ENCODE data around the gene C19orf44. TPM values are rescaled to one million over a fixed set of nuclear protein-coding genes. Genes with fewer than 3 reads are reported as not detected.

C19orf44 gene
- total RNA-seq, 1 donor: 7.9 TPM

DNA sequence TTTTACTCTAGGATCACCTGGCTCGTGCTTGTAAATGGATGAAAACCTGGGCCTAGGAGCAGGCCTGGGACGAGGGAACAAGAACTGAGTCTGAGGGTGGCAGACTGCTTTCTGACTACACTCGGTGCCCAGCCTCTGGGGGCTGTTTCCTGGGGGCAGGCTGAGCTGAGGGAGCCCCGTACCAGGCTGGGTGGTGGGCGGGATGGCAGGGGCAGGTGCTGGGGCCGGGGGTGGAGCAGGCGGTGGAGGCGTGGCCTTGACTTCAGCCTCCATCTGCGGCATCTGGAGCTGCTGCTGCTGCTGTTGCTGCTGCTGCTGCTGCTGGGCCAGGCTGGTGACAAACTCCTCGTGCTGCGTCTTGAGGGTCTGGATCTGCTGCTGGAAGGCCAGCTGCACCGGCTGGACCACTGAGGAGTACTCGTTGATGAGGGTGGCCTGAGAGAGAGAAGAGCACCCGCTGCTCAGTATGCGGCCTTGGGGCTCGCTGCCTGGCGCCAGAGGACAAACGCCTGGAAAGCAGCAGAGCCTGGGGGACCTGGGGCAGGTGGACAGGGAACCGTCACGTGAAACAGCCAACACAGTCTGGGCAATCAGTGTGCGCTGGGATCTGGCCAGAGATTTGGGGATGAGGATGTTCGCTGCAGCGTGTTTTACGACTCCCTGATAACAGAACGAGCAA, 33.4 kb downstream of the C19orf44 start:
- TF ChIP-seq, protein P1, sequence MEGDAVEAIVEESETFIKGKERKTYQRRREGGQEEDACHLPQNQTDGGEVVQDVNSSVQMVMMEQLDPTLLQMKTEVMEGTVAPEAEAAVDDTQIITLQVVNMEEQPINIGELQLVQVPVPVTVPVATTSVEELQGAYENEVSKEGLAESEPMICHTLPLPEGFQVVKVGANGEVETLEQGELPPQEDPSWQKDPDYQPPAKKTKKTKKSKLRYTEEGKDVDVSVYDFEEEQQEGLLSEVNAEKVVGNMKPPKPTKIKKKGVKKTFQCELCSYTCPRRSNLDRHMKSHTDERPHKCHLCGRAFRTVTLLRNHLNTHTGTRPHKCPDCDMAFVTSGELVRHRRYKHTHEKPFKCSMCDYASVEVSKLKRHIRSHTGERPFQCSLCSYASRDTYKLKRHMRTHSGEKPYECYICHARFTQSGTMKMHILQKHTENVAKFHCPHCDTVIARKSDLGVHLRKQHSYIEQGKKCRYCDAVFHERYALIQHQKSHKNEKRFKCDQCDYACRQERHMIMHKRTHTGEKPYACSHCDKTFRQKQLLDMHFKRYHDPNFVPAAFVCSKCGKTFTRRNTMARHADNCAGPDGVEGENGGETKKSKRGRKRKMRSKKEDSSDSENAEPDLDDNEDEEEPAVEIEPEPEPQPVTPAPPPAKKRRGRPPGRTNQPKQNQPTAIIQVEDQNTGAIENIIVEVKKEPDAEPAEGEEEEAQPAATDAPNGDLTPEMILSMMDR (IDR thresholded peaks at IDR 0.05; ENCODE audit: insufficient read depth, low read length): no peak
- no peak for DNase-seq (ENCODE audit: low read depth)
- no peak overlapping the region for H3K4me3 ChIP-seq (ENCODE audit: low read depth, low read length)

DNA sequence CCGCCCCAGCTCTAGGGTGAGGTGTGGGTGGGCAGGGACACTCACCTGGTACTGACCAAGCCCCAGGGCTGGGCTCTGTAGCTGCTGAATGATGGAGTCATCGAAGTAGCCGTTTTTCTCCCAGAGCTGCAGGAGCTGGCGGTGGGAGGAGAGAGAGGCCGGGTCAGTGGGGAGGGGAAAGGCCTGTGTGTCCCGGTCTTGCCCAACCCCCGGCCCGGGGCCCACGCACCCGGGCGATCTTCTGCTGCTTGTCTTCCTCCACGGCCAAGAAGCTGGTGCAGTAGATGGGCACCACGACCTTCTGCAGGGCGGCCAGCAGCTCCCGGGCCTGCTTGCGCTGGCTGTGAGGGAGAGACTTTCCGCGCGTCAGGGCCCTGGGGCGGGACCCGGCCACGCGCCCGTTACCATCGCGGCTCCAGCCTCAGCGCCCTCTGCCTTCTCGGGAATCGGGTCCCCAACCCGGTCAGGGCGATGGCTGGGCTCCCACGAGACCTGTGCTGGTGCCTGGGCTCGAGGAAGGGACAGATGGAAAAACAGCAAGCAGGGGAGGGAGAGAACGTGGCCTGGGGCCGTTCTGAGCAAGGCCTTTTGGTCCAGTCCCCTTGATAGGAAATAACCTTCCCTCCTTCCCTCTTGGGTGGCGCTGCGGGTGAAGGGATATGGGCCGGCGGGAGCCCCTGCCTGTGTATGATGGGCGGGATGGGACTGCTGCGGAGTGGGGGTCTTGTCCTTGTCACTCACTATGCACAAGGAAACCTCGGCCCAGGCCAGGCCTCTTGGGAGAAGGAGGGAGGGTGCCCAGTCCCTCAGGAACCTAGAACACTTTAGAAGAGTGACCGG, 34.6 kb downstream of the C19orf44 start:
- no peak for DNase-seq (ENCODE audit: low read depth)
- H3K4me3 ChIP-seq (ENCODE audit: low read depth, low read length): no peak overlapping the region
- TF ChIP-seq, protein P1 (IDR thresholded peaks at IDR 0.05; ENCODE audit: insufficient read depth, low read length): no peak

DNA sequence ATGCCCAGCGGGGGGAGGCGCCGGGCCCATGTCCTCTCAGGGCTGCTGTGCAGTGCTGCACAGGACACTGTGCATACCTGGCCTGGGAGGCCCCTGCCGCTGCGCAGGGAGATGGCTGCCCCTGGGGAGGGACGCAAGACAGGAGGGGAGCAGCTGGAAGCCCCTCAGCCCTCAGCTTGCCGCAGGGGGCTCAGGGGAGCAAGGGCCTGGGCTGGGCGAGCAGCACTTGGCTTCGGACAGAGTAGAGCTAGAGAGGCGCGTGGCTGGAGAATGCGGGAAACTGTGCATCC, 35.1 kb downstream of the C19orf44 start:
- DNase-seq (ENCODE audit: low read depth): no peak
- no peak overlapping the region for H3K4me3 ChIP-seq (ENCODE audit: low read depth, low read length)
- TF ChIP-seq, protein P1 (IDR thresholded peaks at IDR 0.05; ENCODE audit: insufficient read depth, low read length): no peak

DNA sequence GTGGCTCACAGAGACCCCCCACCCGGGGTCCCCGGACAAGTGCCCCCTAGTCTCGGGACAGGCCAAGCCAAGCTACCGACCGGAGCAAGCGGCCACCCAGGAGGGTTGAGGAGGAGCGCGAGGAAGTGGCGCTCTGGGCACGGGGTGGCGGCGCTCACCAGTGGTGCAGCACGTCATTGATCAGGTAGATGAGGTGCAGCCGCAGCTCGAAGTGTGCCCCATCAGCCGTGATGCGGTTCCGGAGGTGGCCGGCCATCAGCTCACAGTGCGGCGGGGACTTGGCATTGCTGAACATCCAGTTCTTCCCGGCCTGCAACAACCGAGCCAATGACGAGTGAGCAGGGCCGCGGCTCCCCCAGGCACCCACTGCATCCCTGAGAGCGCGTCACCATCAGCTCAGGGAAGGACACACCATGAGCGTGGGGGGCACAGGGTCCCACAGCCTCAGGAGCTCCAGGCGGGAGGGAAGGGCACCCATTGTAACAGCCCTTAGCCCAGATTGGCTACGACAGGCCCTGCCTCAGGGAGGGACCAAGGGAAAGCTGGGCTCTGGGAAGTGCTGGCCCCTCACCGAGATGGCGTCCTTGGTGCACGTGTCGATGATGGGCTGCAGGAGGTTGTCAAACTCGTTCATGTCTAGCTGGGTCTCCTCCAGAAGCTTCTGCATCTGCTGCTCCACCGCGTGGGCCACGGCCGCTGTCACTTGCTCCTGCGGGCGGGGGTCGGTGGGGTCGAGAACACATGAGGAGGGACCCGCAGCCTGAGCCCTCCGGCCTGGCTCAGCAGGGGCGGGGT, 36.4 kb downstream of the C19orf44 start:
- no peak for DNase-seq (ENCODE audit: low read depth)
- TF ChIP-seq, protein P1 (IDR thresholded peaks at IDR 0.05; ENCODE audit: insufficient read depth, low read length): no peak

DNA sequence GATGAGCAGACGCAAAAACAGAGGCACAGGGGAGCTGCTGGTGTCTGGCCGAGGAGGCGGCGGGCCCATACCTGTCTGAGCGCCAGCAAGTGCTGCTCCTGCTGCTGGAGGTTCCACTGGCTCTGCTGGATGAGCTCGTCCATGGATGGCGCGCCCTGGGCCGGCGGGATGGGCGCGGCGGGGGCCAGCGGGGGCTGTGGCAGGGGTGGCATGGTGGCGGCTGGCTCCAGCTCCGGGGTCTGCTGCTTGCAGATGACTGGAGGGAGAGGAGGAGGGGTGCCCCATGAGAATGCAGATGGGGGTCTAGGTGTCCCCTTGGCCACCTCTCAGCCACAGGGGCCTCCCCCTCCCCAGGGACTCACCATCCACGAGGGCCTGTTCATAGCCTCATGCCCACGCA, 39.2 kb downstream of the C19orf44 start:
- TF ChIP-seq, protein P1 (IDR thresholded peaks at IDR 0.05; ENCODE audit: insufficient read depth, low read length): no peak
- no peak for DNase-seq (ENCODE audit: low read depth)
- no peak overlapping the region for H3K4me3 ChIP-seq (ENCODE audit: low read depth, low read length)

More for the DNA sequence above, 36.4 kb downstream of the C19orf44 start:
- H3K4me3 ChIP-seq (ENCODE audit: low read depth, low read length): no peak overlapping the region

DNA sequence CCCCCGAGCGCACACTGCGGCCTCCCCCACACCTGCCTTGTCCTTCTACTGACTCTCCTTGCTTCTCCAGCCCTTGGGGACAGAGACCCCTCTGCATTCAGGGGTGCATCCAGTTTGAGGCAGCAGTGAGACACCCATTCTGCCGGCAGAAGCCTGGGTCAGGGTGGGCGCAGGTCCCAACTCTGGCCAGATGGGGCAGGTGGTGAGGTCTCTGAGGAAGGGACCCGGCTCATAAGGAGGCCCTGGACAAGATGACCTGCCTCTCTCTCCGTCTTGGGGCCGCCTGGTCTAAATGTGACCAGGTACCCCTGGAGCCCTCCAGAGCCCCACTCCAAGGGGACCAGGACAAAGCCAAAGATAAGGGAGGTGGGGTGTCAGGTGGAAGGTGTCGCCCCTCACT, 39.9 kb downstream of the C19orf44 start:
- no peak for DNase-seq (ENCODE audit: low read depth)
- no peak overlapping the region for H3K4me3 ChIP-seq (ENCODE audit: low read depth, low read length)
- TF ChIP-seq, protein P1 (IDR thresholded peaks at IDR 0.05; ENCODE audit: insufficient read depth, low read length): no peak
